IMR-90 (cell line): Measurements from ENCODE around the gene CARD8. TPM values are rescaled to one million over a fixed set of nuclear protein-coding genes. Genes with fewer than 3 reads are reported as not detected.

ENCODE experiments used
- ATAC-seq: fragments of 200-7000 bp; cut with Tn5 transposase; 2 replicates; pipeline ENCODE4 v1.9.1; 2020; ENCODE audit warnings: low read depth, mild to moderate bottlenecking, moderate library complexity
- BruUV-seq: library from RNA; stranded (reverse); fragments of 400-500 nt; replicated peaks from 2 replicates; lab custom pipeline; 2021; lab: Mats Ljungman, UMichigan
- CTCF ChIA-PET: fragments of 300-600 bp; formaldehyde crosslinking; extraction: SDS; loops from one replicate; lab custom pipeline; 2021; ENCODE audit warnings: antibody characterized with exemption; lab: Yijun Ruan, JAX
- POLR2A ChIA-PET: fragments of 300-600 bp; sonication (Branson Sonifier 250); formaldehyde crosslinking; loops from one replicate; lab custom pipeline; 2022; ENCODE audit warnings: antibody characterized with exemption; ENCODE audit not compliant: unreplicated experiment; lab: Charles Lee
- DNase-seq: peaks from one replicate; pipeline ENCODE4 v3.0.0; 2013
- H2AFZ ChIP-seq: replicated peaks from 2 replicates; pipeline ENCODE3; 2013; ENCODE audit warnings: low read length, mild to moderate bottlenecking; ENCODE audit not compliant: poor library complexity
- H2AK5ac ChIP-seq: 2 replicates; pipeline ENCODE4 v1.6.1; 2013; ENCODE audit warnings: low read depth, low read length, inconsistent platforms
- H2AK9ac ChIP-seq: replicated peaks from 2 replicates; pipeline ENCODE3; 2013; ENCODE audit warnings: mild to moderate bottlenecking, low read depth, low read length, moderate library complexity; ENCODE audit not compliant: poor library complexity
- H2BK120ac ChIP-seq: 2 replicates; pipeline ENCODE4 v1.6.1; 2013; ENCODE audit warnings: low read depth, low read length, inconsistent platforms
- H2BK15ac ChIP-seq: 3 replicates; pipeline ENCODE4 v1.6.1; 2013; ENCODE audit warnings: low read depth, low read length, inconsistent platforms
- H2BK20ac ChIP-seq: 2 replicates; pipeline ENCODE4 v1.6.1; 2013; ENCODE audit warnings: low read depth, mild to moderate bottlenecking, inconsistent platforms, low read length, moderate library complexity
- H2BK5ac ChIP-seq: 2 replicates; pipeline ENCODE4 v1.6.1; 2013; ENCODE audit warnings: mild to moderate bottlenecking, low read depth, low read length, inconsistent platforms; ENCODE audit not compliant: poor library complexity, severe bottlenecking
- H3K14ac ChIP-seq: replicated peaks from 2 replicates; pipeline ENCODE4 v1.6.1; 2013; ENCODE audit warnings: low read depth, low read length, inconsistent platforms
- H3K18ac ChIP-seq: 2 replicates; pipeline ENCODE4 v1.6.1; 2013; ENCODE audit warnings: low read depth, low read length, control low read depth
- H3K23ac ChIP-seq: 2 replicates; pipeline ENCODE4 v1.6.1; 2013; ENCODE audit warnings: low read depth, low read length, inconsistent platforms
- H3K27ac ChIP-seq: 2 replicates; pipeline ENCODE4 v1.5.1; 2013; ENCODE audit warnings: mild to moderate bottlenecking, control low read depth, low read length; ENCODE audit not compliant: insufficient read depth
- H3K27me3 ChIP-seq: 2 replicates; pipeline ENCODE4 v1.6.1; 2013; ENCODE audit warnings: low read length; ENCODE audit not compliant: control insufficient read depth, insufficient read depth
- H3K36me3 ChIP-seq: 2 replicates; pipeline ENCODE4 v1.6.1; 2013; ENCODE audit warnings: low read length, mixed read lengths; ENCODE audit not compliant: control insufficient read depth, insufficient read depth
- H3K4ac ChIP-seq: 2 replicates; pipeline ENCODE4 v1.6.1; 2013; ENCODE audit warnings: low read depth, low read length, inconsistent platforms
- H3K4me1 ChIP-seq: 2 replicates; pipeline ENCODE4 v1.6.1; 2013; ENCODE audit warnings: low read length, mixed read lengths; ENCODE audit not compliant: control insufficient read depth, insufficient read depth
- H3K4me2 ChIP-seq: 2 replicates; pipeline ENCODE4 v1.6.1; 2013; ENCODE audit warnings: low read depth, mild to moderate bottlenecking, control low read depth, low read length, moderate library complexity
- H3K4me3 ChIP-seq: 2 replicates; pipeline ENCODE4 v1.5.1; 2013; ENCODE audit warnings: low read depth, mild to moderate bottlenecking, control low read depth, low read length, moderate library complexity; ENCODE audit not compliant: insufficient read depth
- H3K56ac ChIP-seq: 2 replicates; pipeline ENCODE4 v1.6.1; 2013; ENCODE audit warnings: low read length, inconsistent platforms; ENCODE audit not compliant: insufficient read depth; ENCODE audit errors: extremely low read depth
- H3K79me1 ChIP-seq, 2 experiments: 2 replicates each; pipeline ENCODE4 v1.6.1; 2013; ENCODE audit warnings: low read length in 2 of 2, inconsistent platforms in 1 of 2, low read depth in 1 of 2
- H3K9ac ChIP-seq: 2 replicates; pipeline ENCODE4 v1.6.1; 2013; ENCODE audit warnings: low read depth, low read length, control low read depth
- H3K9me1 ChIP-seq: 2 replicates; pipeline ENCODE4 v1.6.1; 2013; ENCODE audit warnings: low read length, inconsistent platforms; ENCODE audit not compliant: insufficient read depth
- H3K9me3 ChIP-seq: 2 replicates; pipeline ENCODE4 v1.6.1; 2013; ENCODE audit warnings: low read length; ENCODE audit not compliant: control insufficient read depth, insufficient read depth
- H4K20me1 ChIP-seq: 2 replicates; pipeline ENCODE4 v1.6.1; 2013; ENCODE audit warnings: low read length, inconsistent platforms; ENCODE audit not compliant: insufficient read depth
- H4K5ac ChIP-seq: 2 replicates; pipeline ENCODE4 v1.6.1; 2013; ENCODE audit warnings: mild to moderate bottlenecking, low read depth, low read length, control low read depth
- H4K8ac ChIP-seq, 2 experiments: 2 replicates each; pipeline ENCODE4 v1.6.1; 2013; ENCODE audit warnings: low read depth in 2 of 2, low read length in 2 of 2, control low read depth in 1 of 2, inconsistent platforms in 1 of 2
- H4K91ac ChIP-seq: 2 replicates; pipeline ENCODE4 v1.6.1; 2013; ENCODE audit warnings: low read depth, low read length, inconsistent platforms; ENCODE audit not compliant: insufficient read depth
- CEBPB ChIP-seq: IDR thresholded peaks from 2 replicates; pipeline ENCODE4 v1.6.1; 2012; ENCODE audit warnings: low read depth, low read length, improper control_type of control experiment
- FOS ChIP-seq: fragments of 150-350 bp; IDR thresholded peaks from 2 replicates; pipeline ENCODE4 v1.6.1; 2016; ENCODE audit warnings: low read depth, low read length
- MXI1 ChIP-seq: IDR thresholded peaks from 2 replicates; pipeline ENCODE4 v1.6.1; 2012; ENCODE audit warnings: low read depth, mild to moderate bottlenecking, low read length, moderate library complexity, borderline replicate concordance
- POLR2A ChIP-seq: IDR thresholded peaks from 2 replicates; pipeline ENCODE4 v1.6.1; 2012; ENCODE audit warnings: mild to moderate bottlenecking, low read depth, low read length
- RCOR1 ChIP-seq: IDR thresholded peaks from 2 replicates; pipeline ENCODE4 v1.6.1; 2012; ENCODE audit warnings: mild to moderate bottlenecking, low read length, improper control_type of control experiment; ENCODE audit not compliant: insufficient replicate concordance
- RFX5 ChIP-seq: IDR thresholded peaks from 2 replicates; pipeline ENCODE4 v1.8.0; 2012; ENCODE audit warnings: low read depth, mild to moderate bottlenecking, low read length, moderate library complexity
- WGBS, 2 experiments: methylation state at CpG; one replicate each; pipeline versions ENCODE4 v1.1.5 to v1.1.7; 2013; ENCODE audit warnings: missing lambda C conversion rate in 2 of 2; ENCODE audit not compliant: insufficient read length in 1 of 2; ENCODE audit errors: extremely low coverage in 2 of 2; 5-methylcytosine and 5-hydroxymethylcytosine counted together
- dilution Hi-C: fragments of 300-500 bp; cut with HindIII; formaldehyde crosslinking; loops from one replicate; pipeline ENCODE4 v1.14.3; 2018; ENCODE audit warnings: low sequenced_read_pairs; ENCODE audit not compliant: unreplicated experiment
- in situ Hi-C: fragments of 300-500 bp; cut with MboI; formaldehyde crosslinking; loops from 3 replicates; pipeline ENCODE4 v1.14.3; 2019; ENCODE audit warnings: low sequenced_read_pairs, inconsistent platforms, mixed read lengths
- intact Hi-C: fragments of 100-400 bp; cut with micrococcal nuclease; formaldehyde crosslinking; loops from 2 replicates; pipeline ENCODE4 v1.10.0; 2022
- polyA plus RNA-seq, 3 experiments: library from polyadenylated mRNA; depleted of rRNA; stranded (reverse); fragments of >200 nt; gene quantifications; 2 replicates each; pipeline ENCODE4 v1.2.3, GENCODE V29; 2012; ENCODE audit warnings: low replicate concordance in 1 of 3
- total RNA-seq: library from RNA; depleted of rRNA; stranded (reverse); fragments of >200 nt; gene quantifications from 2 replicates; pipeline ENCODE4 v1.2.3, GENCODE V29; 2012

The CARD8 gene
- total and polyA plus RNA-seq, 2 of the 4 experiments (the other 2 are of a cell fraction) = 11.3 to 15.5 TPM

DNA sequence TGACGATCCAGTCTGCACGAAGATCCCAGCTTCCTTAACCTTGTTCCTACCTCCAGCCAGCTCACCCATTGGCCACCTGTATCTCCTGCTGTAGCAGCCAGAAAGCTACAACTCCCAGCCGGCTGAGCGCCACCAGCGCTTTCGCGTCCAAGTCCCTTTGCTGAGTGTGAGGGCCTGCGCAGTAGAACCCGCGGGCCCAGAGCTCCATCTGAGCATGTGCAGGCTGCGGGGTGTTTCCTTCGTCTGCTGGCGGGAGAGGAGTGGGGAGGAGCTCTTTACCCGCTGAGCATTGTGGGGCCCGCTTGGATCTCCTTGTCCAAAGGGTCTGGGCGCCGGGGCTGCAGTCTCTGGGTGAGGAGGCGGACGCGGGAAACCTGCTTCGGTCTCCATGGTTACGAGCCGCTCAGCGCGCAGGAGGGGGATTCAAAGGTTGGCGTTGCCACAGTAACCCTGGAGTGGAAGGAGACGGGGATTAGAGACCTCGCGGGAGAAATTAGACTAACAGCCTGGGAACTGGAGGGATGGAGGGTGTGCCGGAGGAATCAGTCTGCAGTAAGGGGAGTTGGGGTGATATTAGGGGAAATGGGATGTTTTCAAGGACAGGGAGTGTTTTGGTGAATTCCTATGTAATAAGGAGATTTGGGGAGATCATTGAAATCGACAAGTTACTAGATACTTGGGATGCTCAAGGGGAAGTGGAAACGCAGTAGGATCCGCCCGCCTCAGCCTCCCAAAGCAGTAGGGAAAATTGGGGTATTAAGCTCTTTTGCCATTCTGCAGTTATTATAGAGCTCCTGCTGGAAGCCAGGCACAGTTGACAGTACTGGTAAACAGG, 51.7 kb downstream of the CARD8 start (continued):
- TF ChIP-seq RFX5 (no peak), FOS (no peak), POLR2A (peak; percentile 23), RCOR1 (no peak)

DNA sequence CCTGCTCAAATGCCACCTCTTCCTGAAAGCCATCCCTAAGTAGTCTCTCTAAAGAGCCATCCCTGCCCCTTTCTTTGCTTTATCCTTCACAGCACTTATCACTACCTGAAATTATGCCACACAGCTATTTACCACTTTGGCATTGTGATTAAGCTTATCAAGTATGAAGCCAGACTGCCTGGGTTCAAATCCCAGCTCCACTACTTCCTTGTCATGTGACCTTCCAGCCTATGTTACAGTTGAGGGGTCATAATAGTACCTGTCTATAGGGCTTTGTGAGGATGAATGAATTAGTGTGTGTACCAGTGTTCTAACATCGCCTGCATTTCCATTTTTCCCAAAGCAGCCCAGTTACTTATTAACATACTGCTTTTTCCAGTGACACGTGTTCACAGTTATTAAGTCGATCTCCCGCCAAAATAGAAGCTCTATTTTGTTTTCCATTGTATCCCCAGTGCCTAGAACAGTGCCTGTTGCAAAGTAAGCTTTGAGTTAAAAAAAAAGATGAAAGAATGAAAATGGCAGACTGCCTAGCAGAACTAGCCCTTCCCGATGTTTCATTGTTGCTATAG, 52.4 kb downstream of the CARD8 start:
- H4K5ac ChIP-seq = peak overlapping the region; percentile 71
- ATAC-seq = no peak
- POLR2A ChIA-PET = interaction anchor here (1.0 to 1.6 kb wide), 2 partner anchors 13 to 53 kb away, joined by 3 to 7 read pairs; partner anchors contain the start of gene CARD8
- H2BK120ac ChIP-seq = 0 out of 2 replicates have a peak overlapping the region, but pooled peaks have one; percentile 4
- H3K56ac ChIP-seq = peak overlapping the region; percentile 75
- intact Hi-C loops = no loop called here
- H3K14ac ChIP-seq = peak overlapping the region; percentile 85
- no peaks in the 10 kb centered on the region for H3K36me3 ChIP-seq
- TF ChIP-seq CEBPB = no peak
- 0 out of 2 replicates have a peak, but pooled peaks have one; percentile 2 for TF ChIP-seq MXI1
- DNase-seq = no peak
- H3K9me3 ChIP-seq = no peaks in the 10 kb centered on the region
- H3K18ac ChIP-seq = peak overlapping the region; percentile 39; the same call in 1 of the 2 replicates
- peak overlapping the region; percentile 91 for H3K9ac ChIP-seq
- H2BK15ac ChIP-seq = no peak overlapping the region; the same call in 1 of the 3 replicates
- H2BK20ac ChIP-seq = no peak overlapping the region
- no CpG with 5 or more reads among the region's 5 CpGs for WGBS, 2 experiments
- H3K4me3 ChIP-seq = peak overlapping the region; percentile 65
- H2BK5ac ChIP-seq = peak overlapping the region; percentile 49
- H3K9me1 ChIP-seq = 0 out of 2 replicates have a peak, but pooled peaks cover 3% of the 10 kb centered on the region
- peaks cover 10 to 37% of the 10 kb centered on the region in 2 experiments for H3K79me1 ChIP-seq
- H2AK5ac ChIP-seq = peak overlapping the region; percentile 52
- H4K8ac ChIP-seq = peak overlapping the region; percentile 93 to 97
- peak overlapping the region; percentile 65 for H3K27ac ChIP-seq
- H3K27me3 ChIP-seq = no peaks in the 10 kb centered on the region
- H3K4me2 ChIP-seq = peak overlapping the region; percentile 70
- H2AK9ac ChIP-seq = peak overlapping the region; percentile 45
- dilution Hi-C loops = no loop called here
- in situ Hi-C loops = no loop called here
- H4K91ac ChIP-seq = peak overlapping the region; percentile 80
- CTCF ChIA-PET = interaction anchor here (0.6 to 1.8 kb wide), 3 partner anchors 9 to 678 kb away, joined by 3 to 6 read pairs (median 6); no protein-coding TSS in a partner anchor
- H4K20me1 ChIP-seq = no peaks in the 10 kb centered on the region
- H2AFZ ChIP-seq = peak overlapping the region; percentile 87
- TSS peak; percentile 70 for BruUV-seq
- H3K4ac ChIP-seq = peak overlapping the region; percentile 81
- peak overlapping the region; percentile 40; the same call in 1 of the 2 replicates for H3K23ac ChIP-seq
- peaks cover 2% of the 10 kb centered on the region; the same call in 1 of the 2 replicates for H3K4me1 ChIP-seq
